IMR-90 (cell line): ENCODE measurements around the gene RIC8B. TPM values are rescaled to one million over a fixed set of nuclear protein-coding genes. Genes with fewer than 3 reads are reported as not detected.

Experiments used
- ATAC-seq: fragments of 200-7000 bp; cut with Tn5 transposase; 2 replicates; pipeline ENCODE4 v1.9.1; 2020; ENCODE audit warnings: low read depth, mild to moderate bottlenecking, moderate library complexity
- BruUV-seq: library from RNA; stranded (reverse); fragments of 400-500 nt; replicated peaks from 2 replicates; lab custom pipeline; 2021; lab: Mats Ljungman, UMichigan
- CTCF ChIA-PET: fragments of 300-600 bp; formaldehyde crosslinking; extraction: SDS; loops from one replicate; lab custom pipeline; 2021; ENCODE audit warnings: antibody characterized with exemption; lab: Yijun Ruan, JAX
- POLR2A ChIA-PET: fragments of 300-600 bp; sonication (Branson Sonifier 250); formaldehyde crosslinking; loops from one replicate; lab custom pipeline; 2022; ENCODE audit warnings: antibody characterized with exemption; ENCODE audit not compliant: unreplicated experiment; lab: Charles Lee
- DNase-seq: peaks from one replicate; pipeline ENCODE4 v3.0.0; 2013
- H2AFZ ChIP-seq: replicated peaks from 2 replicates; pipeline ENCODE3; 2013; ENCODE audit warnings: low read length, mild to moderate bottlenecking; ENCODE audit not compliant: poor library complexity
- H2AK5ac ChIP-seq: 2 replicates; pipeline ENCODE4 v1.6.1; 2013; ENCODE audit warnings: low read depth, low read length, inconsistent platforms
- H2AK9ac ChIP-seq: replicated peaks from 2 replicates; pipeline ENCODE3; 2013; ENCODE audit warnings: mild to moderate bottlenecking, low read depth, low read length, moderate library complexity; ENCODE audit not compliant: poor library complexity
- H2BK120ac ChIP-seq: 2 replicates; pipeline ENCODE4 v1.6.1; 2013; ENCODE audit warnings: low read depth, low read length, inconsistent platforms
- H2BK15ac ChIP-seq: 3 replicates; pipeline ENCODE4 v1.6.1; 2013; ENCODE audit warnings: low read depth, low read length, inconsistent platforms
- H2BK20ac ChIP-seq: 2 replicates; pipeline ENCODE4 v1.6.1; 2013; ENCODE audit warnings: low read depth, mild to moderate bottlenecking, inconsistent platforms, low read length, moderate library complexity
- H2BK5ac ChIP-seq: 2 replicates; pipeline ENCODE4 v1.6.1; 2013; ENCODE audit warnings: mild to moderate bottlenecking, low read depth, low read length, inconsistent platforms; ENCODE audit not compliant: poor library complexity, severe bottlenecking
- H3K14ac ChIP-seq: replicated peaks from 2 replicates; pipeline ENCODE4 v1.6.1; 2013; ENCODE audit warnings: low read depth, low read length, inconsistent platforms
- H3K18ac ChIP-seq: 2 replicates; pipeline ENCODE4 v1.6.1; 2013; ENCODE audit warnings: low read depth, low read length, control low read depth
- H3K23ac ChIP-seq: 2 replicates; pipeline ENCODE4 v1.6.1; 2013; ENCODE audit warnings: low read depth, low read length, inconsistent platforms
- H3K27ac ChIP-seq: 2 replicates; pipeline ENCODE4 v1.5.1; 2013; ENCODE audit warnings: mild to moderate bottlenecking, control low read depth, low read length; ENCODE audit not compliant: insufficient read depth
- H3K27me3 ChIP-seq: 2 replicates; pipeline ENCODE4 v1.6.1; 2013; ENCODE audit warnings: low read length; ENCODE audit not compliant: control insufficient read depth, insufficient read depth
- H3K36me3 ChIP-seq: 2 replicates; pipeline ENCODE4 v1.6.1; 2013; ENCODE audit warnings: low read length, mixed read lengths; ENCODE audit not compliant: control insufficient read depth, insufficient read depth
- H3K4ac ChIP-seq: 2 replicates; pipeline ENCODE4 v1.6.1; 2013; ENCODE audit warnings: low read depth, low read length, inconsistent platforms
- H3K4me1 ChIP-seq: 2 replicates; pipeline ENCODE4 v1.6.1; 2013; ENCODE audit warnings: low read length, mixed read lengths; ENCODE audit not compliant: control insufficient read depth, insufficient read depth
- H3K4me2 ChIP-seq: 2 replicates; pipeline ENCODE4 v1.6.1; 2013; ENCODE audit warnings: low read depth, mild to moderate bottlenecking, control low read depth, low read length, moderate library complexity
- H3K4me3 ChIP-seq: 2 replicates; pipeline ENCODE4 v1.5.1; 2013; ENCODE audit warnings: low read depth, mild to moderate bottlenecking, control low read depth, low read length, moderate library complexity; ENCODE audit not compliant: insufficient read depth
- H3K56ac ChIP-seq: 2 replicates; pipeline ENCODE4 v1.6.1; 2013; ENCODE audit warnings: low read length, inconsistent platforms; ENCODE audit not compliant: insufficient read depth; ENCODE audit errors: extremely low read depth
- H3K79me1 ChIP-seq, 2 experiments: 2 replicates each; pipeline ENCODE4 v1.6.1; 2013; ENCODE audit warnings: low read length in 2 of 2, inconsistent platforms in 1 of 2, low read depth in 1 of 2
- H3K9ac ChIP-seq: 2 replicates; pipeline ENCODE4 v1.6.1; 2013; ENCODE audit warnings: low read depth, low read length, control low read depth
- H3K9me1 ChIP-seq: 2 replicates; pipeline ENCODE4 v1.6.1; 2013; ENCODE audit warnings: low read length, inconsistent platforms; ENCODE audit not compliant: insufficient read depth
- H3K9me3 ChIP-seq: 2 replicates; pipeline ENCODE4 v1.6.1; 2013; ENCODE audit warnings: low read length; ENCODE audit not compliant: control insufficient read depth, insufficient read depth
- H4K20me1 ChIP-seq: 2 replicates; pipeline ENCODE4 v1.6.1; 2013; ENCODE audit warnings: low read length, inconsistent platforms; ENCODE audit not compliant: insufficient read depth
- H4K5ac ChIP-seq: 2 replicates; pipeline ENCODE4 v1.6.1; 2013; ENCODE audit warnings: mild to moderate bottlenecking, low read depth, low read length, control low read depth
- H4K8ac ChIP-seq, 2 experiments: 2 replicates each; pipeline ENCODE4 v1.6.1; 2013; ENCODE audit warnings: low read depth in 2 of 2, low read length in 2 of 2, control low read depth in 1 of 2, inconsistent platforms in 1 of 2
- H4K91ac ChIP-seq: 2 replicates; pipeline ENCODE4 v1.6.1; 2013; ENCODE audit warnings: low read depth, low read length, inconsistent platforms; ENCODE audit not compliant: insufficient read depth
- BHLHE40 ChIP-seq: fragments of 150-350 bp; IDR thresholded peaks from 2 replicates; pipeline ENCODE4 v1.6.1; 2016; ENCODE audit warnings: mild to moderate bottlenecking, low read depth, low read length
- CEBPB ChIP-seq: IDR thresholded peaks from 2 replicates; pipeline ENCODE4 v1.6.1; 2012; ENCODE audit warnings: low read depth, low read length, improper control_type of control experiment
- CHD1 ChIP-seq: IDR thresholded peaks from 2 replicates; pipeline ENCODE4 v1.6.1; 2012; ENCODE audit warnings: low read depth, low read length, improper control_type of control experiment
- FOS ChIP-seq: fragments of 150-350 bp; IDR thresholded peaks from 2 replicates; pipeline ENCODE4 v1.6.1; 2016; ENCODE audit warnings: low read depth, low read length
- MAFK ChIP-seq: IDR thresholded peaks from 2 replicates; pipeline ENCODE4 v1.6.1; 2012; ENCODE audit warnings: low read depth, low read length, improper control_type of control experiment
- MAZ ChIP-seq: IDR thresholded peaks from 2 replicates; pipeline ENCODE4 v1.6.1; 2012; ENCODE audit warnings: low read depth, mild to moderate bottlenecking, low read length, improper control_type of control experiment, moderate library complexity, borderline replicate concordance
- MXI1 ChIP-seq: IDR thresholded peaks from 2 replicates; pipeline ENCODE4 v1.6.1; 2012; ENCODE audit warnings: low read depth, mild to moderate bottlenecking, low read length, moderate library complexity, borderline replicate concordance
- NFE2L2 ChIP-seq: fragments of 150-350 bp; IDR thresholded peaks from 2 replicates; pipeline ENCODE4 v1.6.1; 2016; ENCODE audit warnings: low read depth, mild to moderate bottlenecking, low read length
- POLR2A ChIP-seq: IDR thresholded peaks from 2 replicates; pipeline ENCODE4 v1.6.1; 2012; ENCODE audit warnings: mild to moderate bottlenecking, low read depth, low read length
- RAD21 ChIP-seq: IDR thresholded peaks from 2 replicates; pipeline ENCODE4 v1.6.1; 2012; ENCODE audit warnings: low read length, improper control_type of control experiment
- RCOR1 ChIP-seq: IDR thresholded peaks from 2 replicates; pipeline ENCODE4 v1.6.1; 2012; ENCODE audit warnings: mild to moderate bottlenecking, low read length, improper control_type of control experiment; ENCODE audit not compliant: insufficient replicate concordance
- RFX5 ChIP-seq: IDR thresholded peaks from 2 replicates; pipeline ENCODE4 v1.8.0; 2012; ENCODE audit warnings: low read depth, mild to moderate bottlenecking, low read length, moderate library complexity
- SMC3 ChIP-seq: fragments of 150-350 bp; IDR thresholded peaks from 2 replicates; pipeline ENCODE4 v1.6.1; 2016; ENCODE audit warnings: low read depth, mild to moderate bottlenecking, antibody characterized with exemption, low read length, moderate library complexity
- WGBS, 2 experiments: methylation state at CpG; one replicate each; pipeline versions ENCODE4 v1.1.5 to v1.1.7; 2013; ENCODE audit warnings: missing lambda C conversion rate in 2 of 2; ENCODE audit not compliant: insufficient read length in 1 of 2; ENCODE audit errors: extremely low coverage in 2 of 2; 5-methylcytosine and 5-hydroxymethylcytosine counted together
- dilution Hi-C: fragments of 300-500 bp; cut with HindIII; formaldehyde crosslinking; loops from one replicate; pipeline ENCODE4 v1.14.3; 2018; ENCODE audit warnings: low sequenced_read_pairs; ENCODE audit not compliant: unreplicated experiment
- in situ Hi-C: fragments of 300-500 bp; cut with MboI; formaldehyde crosslinking; loops from 3 replicates; pipeline ENCODE4 v1.14.3; 2019; ENCODE audit warnings: low sequenced_read_pairs, inconsistent platforms, mixed read lengths
- intact Hi-C: fragments of 100-400 bp; cut with micrococcal nuclease; formaldehyde crosslinking; loops from 2 replicates; pipeline ENCODE4 v1.10.0; 2022
- polyA plus RNA-seq, 3 experiments: library from polyadenylated mRNA; depleted of rRNA; stranded (reverse); fragments of >200 nt; gene quantifications; 2 replicates each; pipeline ENCODE4 v1.2.3, GENCODE V29; 2012; ENCODE audit warnings: low replicate concordance in 1 of 3
- total RNA-seq: library from RNA; depleted of rRNA; stranded (reverse); fragments of >200 nt; gene quantifications from 2 replicates; pipeline ENCODE4 v1.2.3, GENCODE V29; 2012
- TF ChIP-seq, protein P1 (sequence below): conservative IDR thresholded peaks from 2 replicates; pipeline ENCODE4 v1.5.1; 2012; ENCODE audit warnings: mild to moderate bottlenecking, low read depth, low read length, improper control_type of control experiment
- TF ChIP-seq, protein P2 (sequence below): fragments of 150-350 bp; IDR thresholded peaks from 2 replicates; pipeline ENCODE4 v1.6.1; 2017; ENCODE audit warnings: mild to moderate bottlenecking, antibody characterized with exemption, low read length, low read depth
- TF ChIP-seq, protein P3 (sequence below): fragments of 150-350 bp; IDR thresholded peaks from 2 replicates; pipeline ENCODE4 v1.6.1; 2016; ENCODE audit warnings: low read depth, mild to moderate bottlenecking, low read length, moderate library complexity, borderline replicate concordance

RIC8B gene
- total and polyA plus RNA-seq, 2 of the 4 experiments (the other 2 are of a cell fraction): 5.5 to 19.5 TPM

DNA sequence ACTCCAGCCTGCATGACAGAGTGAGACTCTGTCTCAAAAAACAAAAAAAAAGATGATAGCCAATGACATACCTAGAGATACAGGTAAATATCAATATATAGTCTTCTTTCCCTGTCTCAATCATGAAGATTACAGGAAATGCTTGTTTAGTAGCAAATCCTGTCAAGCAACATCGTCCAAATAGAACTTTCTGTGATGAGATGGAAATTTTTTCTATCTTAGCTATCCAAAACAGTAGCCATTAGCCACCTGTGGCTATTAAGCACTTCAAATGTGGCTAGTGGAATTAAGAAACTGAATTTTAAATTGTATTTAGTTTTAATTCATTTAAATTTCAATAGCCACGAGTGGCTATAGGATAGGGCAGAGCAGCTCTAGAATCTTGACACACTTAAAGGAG lies 33.2 kb upstream of the RIC8B start:
- H4K20me1 ChIP-seq: no peaks in the 10 kb centered on the region
- H3K36me3 ChIP-seq: no peaks in the 10 kb centered on the region
- H3K9me1 ChIP-seq: no peaks in the 10 kb centered on the region
- H2BK15ac ChIP-seq: no peak overlapping the region
- ATAC-seq (no peak), DNase-seq (no peak)
- H3K9me3 ChIP-seq: no peaks in the 10 kb centered on the region
- ChIA-PET POLR2A (no interaction called here), CTCF (interaction anchor here (0.8 kb wide), 1 partner anchor 36 kb away, joined by 3 read pairs; no protein-coding TSS in a partner anchor)
- H3K4me1 ChIP-seq: no peaks in the 10 kb centered on the region
- no peak overlapping the region for H3K9ac ChIP-seq
- no peak overlapping the region for H2AK5ac ChIP-seq
- intact Hi-C loops (no loop called here), in situ Hi-C loops (no loop called here), dilution Hi-C loops (no loop called here)
- no peak overlapping the region for H3K4me2 ChIP-seq
- H4K8ac ChIP-seq: no peak overlapping the region
- no TSS peak for BruUV-seq
- H3K56ac ChIP-seq: no peak overlapping the region
- H3K4ac ChIP-seq: no peak overlapping the region
- TF ChIP-seq, protein P1, sequence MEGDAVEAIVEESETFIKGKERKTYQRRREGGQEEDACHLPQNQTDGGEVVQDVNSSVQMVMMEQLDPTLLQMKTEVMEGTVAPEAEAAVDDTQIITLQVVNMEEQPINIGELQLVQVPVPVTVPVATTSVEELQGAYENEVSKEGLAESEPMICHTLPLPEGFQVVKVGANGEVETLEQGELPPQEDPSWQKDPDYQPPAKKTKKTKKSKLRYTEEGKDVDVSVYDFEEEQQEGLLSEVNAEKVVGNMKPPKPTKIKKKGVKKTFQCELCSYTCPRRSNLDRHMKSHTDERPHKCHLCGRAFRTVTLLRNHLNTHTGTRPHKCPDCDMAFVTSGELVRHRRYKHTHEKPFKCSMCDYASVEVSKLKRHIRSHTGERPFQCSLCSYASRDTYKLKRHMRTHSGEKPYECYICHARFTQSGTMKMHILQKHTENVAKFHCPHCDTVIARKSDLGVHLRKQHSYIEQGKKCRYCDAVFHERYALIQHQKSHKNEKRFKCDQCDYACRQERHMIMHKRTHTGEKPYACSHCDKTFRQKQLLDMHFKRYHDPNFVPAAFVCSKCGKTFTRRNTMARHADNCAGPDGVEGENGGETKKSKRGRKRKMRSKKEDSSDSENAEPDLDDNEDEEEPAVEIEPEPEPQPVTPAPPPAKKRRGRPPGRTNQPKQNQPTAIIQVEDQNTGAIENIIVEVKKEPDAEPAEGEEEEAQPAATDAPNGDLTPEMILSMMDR: no peak
- no peak for TF ChIP-seq SMC3
- no peak for TF ChIP-seq NFE2L2
- TF ChIP-seq CEBPB: no peak
- TF ChIP-seq RAD21: no peak
- TF ChIP-seq MXI1: no peak
- TF ChIP-seq, protein P2, sequence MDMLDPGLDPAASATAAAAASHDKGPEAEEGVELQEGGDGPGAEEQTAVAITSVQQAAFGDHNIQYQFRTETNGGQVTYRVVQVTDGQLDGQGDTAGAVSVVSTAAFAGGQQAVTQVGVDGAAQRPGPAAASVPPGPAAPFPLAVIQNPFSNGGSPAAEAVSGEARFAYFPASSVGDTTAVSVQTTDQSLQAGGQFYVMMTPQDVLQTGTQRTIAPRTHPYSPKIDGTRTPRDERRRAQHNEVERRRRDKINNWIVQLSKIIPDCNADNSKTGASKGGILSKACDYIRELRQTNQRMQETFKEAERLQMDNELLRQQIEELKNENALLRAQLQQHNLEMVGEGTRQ: no peak
- no peak for TF ChIP-seq CHD1
- TF ChIP-seq POLR2A: no peak
- TF ChIP-seq FOS: no peak
- TF ChIP-seq BHLHE40: no peak
- no peak for TF ChIP-seq RFX5
- no peak for TF ChIP-seq RCOR1
- TF ChIP-seq MAFK: no peak
- TF ChIP-seq MAZ: no peak
- TF ChIP-seq, protein P3, sequence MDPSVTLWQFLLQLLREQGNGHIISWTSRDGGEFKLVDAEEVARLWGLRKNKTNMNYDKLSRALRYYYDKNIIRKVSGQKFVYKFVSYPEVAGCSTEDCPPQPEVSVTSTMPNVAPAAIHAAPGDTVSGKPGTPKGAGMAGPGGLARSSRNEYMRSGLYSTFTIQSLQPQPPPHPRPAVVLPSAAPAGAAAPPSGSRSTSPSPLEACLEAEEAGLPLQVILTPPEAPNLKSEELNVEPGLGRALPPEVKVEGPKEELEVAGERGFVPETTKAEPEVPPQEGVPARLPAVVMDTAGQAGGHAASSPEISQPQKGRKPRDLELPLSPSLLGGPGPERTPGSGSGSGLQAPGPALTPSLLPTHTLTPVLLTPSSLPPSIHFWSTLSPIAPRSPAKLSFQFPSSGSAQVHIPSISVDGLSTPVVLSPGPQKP: no peak
- no peak overlapping the region for H3K14ac ChIP-seq
- no peak overlapping the region for H3K18ac ChIP-seq
- no peak overlapping the region for H3K23ac ChIP-seq
- no peak overlapping the region for H2AFZ ChIP-seq
- no peak overlapping the region for H2AK9ac ChIP-seq
- WGBS, 2 experiments: no CpG with 5 or more reads among the region's 2 CpGs
- no peak overlapping the region for H4K91ac ChIP-seq
- no peaks in the 10 kb centered on the region for H3K79me1 ChIP-seq
- H2BK5ac ChIP-seq: no peak overlapping the region
- no peak overlapping the region for H3K27ac ChIP-seq
- H3K27me3 ChIP-seq: peaks cover 15% of the 10 kb centered on the region
- no peak overlapping the region for H2BK120ac ChIP-seq
- no peak overlapping the region for H3K4me3 ChIP-seq
- no peak overlapping the region for H4K5ac ChIP-seq
- no peak overlapping the region for H2BK20ac ChIP-seq
